Fibroblast of lung (primary cell): Measurements from ENCODE around the gene USF1. TPM values are rescaled to one million over a fixed set of nuclear protein-coding genes. Genes with fewer than 3 reads are reported as not detected.
A peak's percentile ranks its signal among the peaks of the same experiment; 100 is the strongest.

ENCODE experiments used
- DNase-seq, 2 donors: peaks; one replicate each; pipeline versions ENCODE4 v3.0.0 to v3.0.0-alpha.2; 2010; ENCODE audit warnings: low read depth in 2 of 2
- H2AFZ ChIP-seq: 2 replicates; pipeline ENCODE4 v1.5.1; 2012; ENCODE audit warnings: low read length, control low read depth, inconsistent platforms
- H3K27ac ChIP-seq: 2 replicates; pipeline ENCODE4 v1.5.1; 2011; ENCODE audit warnings: low read length, control low read depth; ENCODE audit not compliant: insufficient read depth
- H3K27me3 ChIP-seq: 2 replicates; pipeline ENCODE4 v1.5.1; 2011; ENCODE audit warnings: mild to moderate bottlenecking, low read length; ENCODE audit not compliant: control insufficient read depth, insufficient read depth
- H3K36me3 ChIP-seq: 2 replicates; pipeline ENCODE4 v1.5.1; 2011; ENCODE audit warnings: low read length; ENCODE audit not compliant: control insufficient read depth, insufficient read depth
- H3K4me1 ChIP-seq: 2 replicates; pipeline ENCODE4 v1.5.1; 2011; ENCODE audit warnings: low read length; ENCODE audit not compliant: control insufficient read depth, insufficient read depth; ENCODE audit errors: extremely low read depth
- H3K4me2 ChIP-seq: 2 replicates; pipeline ENCODE4 v1.5.1; 2011; ENCODE audit warnings: low read length, control low read depth; ENCODE audit not compliant: insufficient read depth; ENCODE audit errors: extremely low read depth
- H3K4me3 ChIP-seq, 4 experiments: fragments of 200-600 bp in 1 of 4; sonication (generic) in 1 of 4; replicated peaks in 1 of 4; 2 replicates each; pipeline ENCODE4 v1.5.1; 2011 to 2016; ENCODE audit warnings: low read length in 4 of 4, low read depth in 3 of 4, mild to moderate bottlenecking in 3 of 4, control low read depth in 2 of 4, inconsistent platforms in 1 of 4, mixed read lengths in 1 of 4; ENCODE audit not compliant: insufficient read depth in 1 of 4; ENCODE audit errors: control extremely low read depth in 1 of 4
- H3K79me2 ChIP-seq: 2 replicates; pipeline ENCODE4 v1.5.1; 2012; ENCODE audit warnings: mild to moderate bottlenecking, low read length, inconsistent platforms; ENCODE audit not compliant: control insufficient read depth, insufficient read depth
- H3K9ac ChIP-seq: 2 replicates; pipeline ENCODE4 v1.5.1; 2011; ENCODE audit warnings: mild to moderate bottlenecking, low read length, control low read depth; ENCODE audit not compliant: insufficient read depth
- H3K9me3 ChIP-seq: 2 replicates; pipeline ENCODE4 v1.5.1; 2012; ENCODE audit warnings: low read depth, low read length; ENCODE audit not compliant: control insufficient read depth, insufficient read depth
- H4K20me1 ChIP-seq: 2 replicates; pipeline ENCODE4 v1.5.1; 2011; ENCODE audit warnings: low read length; ENCODE audit not compliant: control insufficient read depth, insufficient read depth; ENCODE audit errors: extremely low read depth
- CTCF ChIP-seq, 2 donors: IDR thresholded peaks in 1 of 2; conservative IDR thresholded peaks in 1 of 2; 1 replicate in 1 of 2; 2 replicates in 1 of 2; pipeline ENCODE4 v1.5.1; 2011 to 2012; ENCODE audit warnings: low read length in 2 of 2, control low read depth in 1 of 2, inconsistent platforms in 1 of 2, low read depth in 1 of 2, mild to moderate bottlenecking in 1 of 2
- EZH2 ChIP-seq: IDR thresholded peaks from 2 replicates; pipeline ENCODE4 v1.5.1; 2012; ENCODE audit warnings: low read length, control low read depth, mild to moderate bottlenecking; ENCODE audit errors: missing control alignments
- polyA plus RNA-seq, 2 donors: library from polyadenylated mRNA; depleted of rRNA in 1 of 2; stranded (reverse) in 1 of 2; unstranded in 1 of 2; fragments of >200 nt; gene quantifications; 2 replicates each; pipeline ENCODE4 v1.2.1, GENCODE V29; 2011 to 2012; ENCODE audit warnings: missing spikeins in 1 of 2
- total RNA-seq: library from RNA; depleted of rRNA; stranded (reverse); fragments of >200 nt; gene quantifications from 2 replicates; pipeline ENCODE4 v1.2.1, GENCODE V29; 2014

Gene USF1
- total and polyA plus RNA-seq, 2 donors (not counting 1 experiment from before 2014, with no cell fraction given) = 23.9 to 80.1 TPM

GRCh38 chr1:161088587-161089110 is 42.9 kb upstream of the USF1 start:
- no peak overlapping the region for H3K4me2 ChIP-seq
- no peak overlapping the region for H3K4me3 ChIP-seq
- no peak overlapping the region for H3K27ac ChIP-seq
- H4K20me1 ChIP-seq = no peaks in the 10 kb centered on the region
- TF ChIP-seq EZH2 (no peak), CTCF (conservative IDR thresholded peaks at IDR 0.05 in 1 of 2, IDR thresholded peaks at IDR 0.05 in 1 of 2; ENCODE audit: low read depth in 1 of 2, low read length in 2 of 2) (no peak)
- H2AFZ ChIP-seq = no peak overlapping the region
- H3K79me2 ChIP-seq = no peaks in the 10 kb centered on the region
- H3K36me3 ChIP-seq = no peaks in the 10 kb centered on the region
- no peaks in the 10 kb centered on the region for H3K27me3 ChIP-seq
- no peaks in the 10 kb centered on the region for H3K9me3 ChIP-seq
- no peak overlapping the region for H3K9ac ChIP-seq
- H3K4me1 ChIP-seq = peaks cover 18% of the 10 kb centered on the region
- DNase-seq = peak in 1 of 2 donors; percentile 48

- Histone ChIP-seq H3K4me1 (peaks cover 21% of the 10 kb centered on the region), H2AFZ (no peak overlapping the region), H3K27me3 (no peaks in the 10 kb centered on the region), H3K4me2 (no peak overlapping the region), H3K9me3 (no peaks in the 10 kb centered on the region), H3K79me2 (no peaks in the 10 kb centered on the region), H3K9ac (no peak overlapping the region), H3K36me3 (no peaks in the 10 kb centered on the region), H3K27ac (no peak overlapping the region), H4K20me1 (no peaks in the 10 kb centered on the region), H3K4me3 (no peak overlapping the region)
- no peak for DNase-seq
- TF ChIP-seq CTCF (conservative IDR thresholded peaks at IDR 0.05 in 1 of 2, IDR thresholded peaks at IDR 0.05 in 1 of 2; ENCODE audit: low read depth in 1 of 2, low read length in 2 of 2) (no peak), EZH2 (no peak)
Measured at GRCh38 chr1:161086457-161086856, 40.7 kb upstream of the USF1 start.

- Histone ChIP-seq H3K79me2 (no peaks in the 10 kb centered on the region), H3K27ac (no peak overlapping the region), H3K27me3 (no peaks in the 10 kb centered on the region), H3K9me3 (no peaks in the 10 kb centered on the region), H3K4me1 (peaks cover 21% of the 10 kb centered on the region), H3K4me3 (no peak overlapping the region), H3K36me3 (no peaks in the 10 kb centered on the region), H2AFZ (no peak overlapping the region), H3K9ac (no peak overlapping the region), H3K4me2 (no peak overlapping the region), H4K20me1 (no peaks in the 10 kb centered on the region)
- DNase-seq = peak in 1 of 2 donors; percentile 43
- TF ChIP-seq EZH2 (no peak), CTCF (conservative IDR thresholded peaks at IDR 0.05 in 1 of 2, IDR thresholded peaks at IDR 0.05 in 1 of 2; ENCODE audit: low read depth in 1 of 2, low read length in 2 of 2) (no peak)
Measured at GRCh38 chr1:161085165-161085564, 39.4 kb upstream of the USF1 start.
